Body of pancreas (tissue), 4 donors: ENCODE measurements around the gene RNF6.

Experiments
- CTCF ChIP-seq, 7 experiments: fragments of 450-650 bp in 4 of 7; fragments of 200-600 bp in 3 of 7; sonication (generic) in 3 of 7; IDR thresholded peaks; one replicate each; pipeline ENCODE4 v1.5.1; 2016 to 2019; ENCODE audit warnings: antibody characterized with exemption in 7 of 7
- POLR2A ChIP-seq, 3 donors: fragments of 450-650 bp; IDR thresholded peaks; one replicate each; pipeline ENCODE4 v1.6.1; 2016; ENCODE audit warnings: antibody characterized with exemption in 3 of 3, mild to moderate bottlenecking in 2 of 3

GRCh38 chr13:26222520-26223046, 469 bp upstream of the RNF6 start:
- TF ChIP-seq CTCF (IDR thresholded peaks at IDR 0.05) (no peak), POLR2A (IDR thresholded peaks at IDR 0.05) (no peak)
